GM12878 (cell line): ENCODE results near the gene FAM120B.

ENCODE experiments used
- CEBPB ChIP-seq, 2 experiments: fragments of 150-350 bp in 1 of 2; IDR thresholded peaks; 2 replicates each; pipeline ENCODE4 v1.6.1; 2012 to 2014; ENCODE audit warnings: low read depth in 2 of 2, low read length in 2 of 2, borderline replicate concordance in 1 of 2, inconsistent platforms in 1 of 2
- EP300 ChIP-seq, 2 experiments: fragments of 150-350 bp in 1 of 2; IDR thresholded peaks; 2 replicates each; pipeline ENCODE4 v1.6.1; 2011 to 2012; ENCODE audit warnings: low read depth in 2 of 2, low read length in 2 of 2, borderline replicate concordance in 1 of 2, improper control_type of control experiment in 1 of 2, inconsistent platforms in 1 of 2; ENCODE audit not compliant: control insufficient read depth in 1 of 2
- FOXK2 ChIP-seq: fragments of 450-650 bp; IDR thresholded peaks from 2 replicates; pipeline ENCODE4 v1.6.1; 2017; ENCODE audit warnings: mild to moderate bottlenecking, moderate library complexity
- MTA2 ChIP-seq: fragments of 450-650 bp; IDR thresholded peaks from 2 replicates; pipeline ENCODE4 v1.6.1; 2016; ENCODE audit warnings: low read depth, mild to moderate bottlenecking, moderate library complexity
- MXI1 ChIP-seq: fragments of 150-350 bp; IDR thresholded peaks from 2 replicates; pipeline ENCODE4 v1.6.1; 2011; ENCODE audit warnings: low read depth, mild to moderate bottlenecking, inconsistent platforms, low read length, improper control_type of control experiment
- NFIC ChIP-seq: IDR thresholded peaks from 2 replicates; pipeline ENCODE4 v1.6.1; 2012; ENCODE audit warnings: low read depth, mild to moderate bottlenecking, inconsistent platforms, low read length, moderate library complexity
- POLR2A ChIP-seq: IDR thresholded peaks from 2 replicates; pipeline ENCODE4 v1.6.1; 2011; ENCODE audit warnings: low read depth, mild to moderate bottlenecking, low read length
- TF ChIP-seq, protein P1 (sequence below), 3 experiments: IDR thresholded peaks in 2 of 3; conservative IDR thresholded peaks in 1 of 3; 2 replicates each; pipeline ENCODE4 v1.5.1; 2011; ENCODE audit warnings: low read depth in 3 of 3, low read length in 3 of 3, mild to moderate bottlenecking in 3 of 3, control low read depth in 2 of 3, moderate library complexity in 2 of 3, inconsistent platforms in 1 of 3, mixed read lengths in 1 of 3; ENCODE audit not compliant: control insufficient read depth in 2 of 3, insufficient read depth in 1 of 3; ENCODE audit errors: extremely low read depth in 1 of 3
- TF ChIP-seq, protein P2 (sequence below): fragments of 450-650 bp; IDR thresholded peaks from 2 replicates; pipeline ENCODE4 v1.6.1; 2017; ENCODE audit warnings: low read depth, mild to moderate bottlenecking, moderate library complexity
- TF ChIP-seq, protein P3 (sequence below): IDR thresholded peaks from 2 replicates; pipeline ENCODE4 v1.6.1; 2011; ENCODE audit warnings: low read depth, mild to moderate bottlenecking, low read length, moderate library complexity, borderline replicate concordance; ENCODE audit errors: extremely low read depth
- TF ChIP-seq, protein P4 (sequence below): IDR thresholded peaks from 2 replicates; pipeline ENCODE4 v1.6.1; 2012; ENCODE audit warnings: low read depth, low read length, improper control_type of control experiment
- TF ChIP-seq, protein P5 (sequence below): fragments of 450-650 bp; IDR thresholded peaks from 2 replicates; pipeline ENCODE4 v1.6.1; 2016; ENCODE audit warnings: mild to moderate bottlenecking, moderate library complexity, borderline replicate concordance
- TF ChIP-seq, protein P6 (sequence below): fragments of 450-650 bp; formaldehyde crosslinking; IDR thresholded peaks from 2 replicates; pipeline ENCODE4 v1.5.0; 2022; ENCODE audit warnings: mild to moderate bottlenecking, missing genetic modification characterization
- TF ChIP-seq, protein P7 (sequence below): IDR thresholded peaks from 2 replicates; pipeline ENCODE4 v1.6.1; 2012; ENCODE audit warnings: mild to moderate bottlenecking, low read depth, low read length

DNA sequence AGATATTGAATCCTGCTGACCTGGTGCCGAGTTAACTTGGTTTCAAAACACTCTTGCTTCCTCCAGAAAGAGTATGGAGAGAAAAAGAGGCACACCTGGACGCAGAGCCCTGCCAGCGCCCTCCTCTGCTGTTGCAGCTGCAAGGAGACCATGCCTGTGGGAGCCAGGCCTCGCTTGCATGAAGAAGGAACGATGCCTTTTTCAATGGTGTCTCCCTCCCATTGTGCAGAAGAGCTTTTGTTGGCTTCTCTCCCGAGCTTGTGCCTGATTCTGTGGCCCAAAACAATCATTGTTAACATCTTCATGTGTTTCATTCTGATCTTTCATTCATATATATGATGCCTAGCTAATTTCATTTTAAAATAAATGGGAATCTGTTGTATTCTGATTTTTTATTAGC, 98.1 kb downstream of the FAM120B start:
- TF ChIP-seq, protein P1, sequence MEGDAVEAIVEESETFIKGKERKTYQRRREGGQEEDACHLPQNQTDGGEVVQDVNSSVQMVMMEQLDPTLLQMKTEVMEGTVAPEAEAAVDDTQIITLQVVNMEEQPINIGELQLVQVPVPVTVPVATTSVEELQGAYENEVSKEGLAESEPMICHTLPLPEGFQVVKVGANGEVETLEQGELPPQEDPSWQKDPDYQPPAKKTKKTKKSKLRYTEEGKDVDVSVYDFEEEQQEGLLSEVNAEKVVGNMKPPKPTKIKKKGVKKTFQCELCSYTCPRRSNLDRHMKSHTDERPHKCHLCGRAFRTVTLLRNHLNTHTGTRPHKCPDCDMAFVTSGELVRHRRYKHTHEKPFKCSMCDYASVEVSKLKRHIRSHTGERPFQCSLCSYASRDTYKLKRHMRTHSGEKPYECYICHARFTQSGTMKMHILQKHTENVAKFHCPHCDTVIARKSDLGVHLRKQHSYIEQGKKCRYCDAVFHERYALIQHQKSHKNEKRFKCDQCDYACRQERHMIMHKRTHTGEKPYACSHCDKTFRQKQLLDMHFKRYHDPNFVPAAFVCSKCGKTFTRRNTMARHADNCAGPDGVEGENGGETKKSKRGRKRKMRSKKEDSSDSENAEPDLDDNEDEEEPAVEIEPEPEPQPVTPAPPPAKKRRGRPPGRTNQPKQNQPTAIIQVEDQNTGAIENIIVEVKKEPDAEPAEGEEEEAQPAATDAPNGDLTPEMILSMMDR (IDR thresholded peaks at IDR 0.05 in 2 of 3, conservative IDR thresholded peaks at IDR 0.05 in 1 of 3; ENCODE audit: control insufficient read depth in 2 of 3, extremely low read depth in 1 of 3, insufficient read depth in 1 of 3, low read depth in 3 of 3, low read length in 3 of 3), result no peak
- TF ChIP-seq CEBPB (IDR thresholded peaks at IDR 0.05; ENCODE audit: borderline replicate concordance in 1 of 2, low read depth in 2 of 2, low read length in 2 of 2) (no peak), MTA2 (no peak), FOXK2 (no peak), NFIC (no peak), EP300 (IDR thresholded peaks at IDR 0.05; ENCODE audit: borderline replicate concordance in 1 of 2, control insufficient read depth in 1 of 2, low read depth in 2 of 2, low read length in 2 of 2) (no peak), MXI1 (no peak), POLR2A (no peak)
- TF ChIP-seq, protein P2, sequence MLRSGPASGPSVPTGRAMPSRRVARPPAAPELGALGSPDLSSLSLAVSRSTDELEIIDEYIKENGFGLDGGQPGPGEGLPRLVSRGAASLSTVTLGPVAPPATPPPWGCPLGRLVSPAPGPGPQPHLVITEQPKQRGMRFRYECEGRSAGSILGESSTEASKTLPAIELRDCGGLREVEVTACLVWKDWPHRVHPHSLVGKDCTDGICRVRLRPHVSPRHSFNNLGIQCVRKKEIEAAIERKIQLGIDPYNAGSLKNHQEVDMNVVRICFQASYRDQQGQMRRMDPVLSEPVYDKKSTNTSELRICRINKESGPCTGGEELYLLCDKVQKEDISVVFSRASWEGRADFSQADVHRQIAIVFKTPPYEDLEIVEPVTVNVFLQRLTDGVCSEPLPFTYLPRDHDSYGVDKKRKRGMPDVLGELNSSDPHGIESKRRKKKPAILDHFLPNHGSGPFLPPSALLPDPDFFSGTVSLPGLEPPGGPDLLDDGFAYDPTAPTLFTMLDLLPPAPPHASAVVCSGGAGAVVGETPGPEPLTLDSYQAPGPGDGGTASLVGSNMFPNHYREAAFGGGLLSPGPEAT, result no peak
- TF ChIP-seq, protein P3, sequence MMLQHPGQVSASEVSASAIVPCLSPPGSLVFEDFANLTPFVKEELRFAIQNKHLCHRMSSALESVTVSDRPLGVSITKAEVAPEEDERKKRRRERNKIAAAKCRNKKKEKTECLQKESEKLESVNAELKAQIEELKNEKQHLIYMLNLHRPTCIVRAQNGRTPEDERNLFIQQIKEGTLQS, result no peak
- TF ChIP-seq, protein P4, sequence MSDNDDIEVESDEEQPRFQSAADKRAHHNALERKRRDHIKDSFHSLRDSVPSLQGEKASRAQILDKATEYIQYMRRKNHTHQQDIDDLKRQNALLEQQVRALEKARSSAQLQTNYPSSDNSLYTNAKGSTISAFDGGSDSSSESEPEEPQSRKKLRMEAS, result no peak
- TF ChIP-seq, protein P5, sequence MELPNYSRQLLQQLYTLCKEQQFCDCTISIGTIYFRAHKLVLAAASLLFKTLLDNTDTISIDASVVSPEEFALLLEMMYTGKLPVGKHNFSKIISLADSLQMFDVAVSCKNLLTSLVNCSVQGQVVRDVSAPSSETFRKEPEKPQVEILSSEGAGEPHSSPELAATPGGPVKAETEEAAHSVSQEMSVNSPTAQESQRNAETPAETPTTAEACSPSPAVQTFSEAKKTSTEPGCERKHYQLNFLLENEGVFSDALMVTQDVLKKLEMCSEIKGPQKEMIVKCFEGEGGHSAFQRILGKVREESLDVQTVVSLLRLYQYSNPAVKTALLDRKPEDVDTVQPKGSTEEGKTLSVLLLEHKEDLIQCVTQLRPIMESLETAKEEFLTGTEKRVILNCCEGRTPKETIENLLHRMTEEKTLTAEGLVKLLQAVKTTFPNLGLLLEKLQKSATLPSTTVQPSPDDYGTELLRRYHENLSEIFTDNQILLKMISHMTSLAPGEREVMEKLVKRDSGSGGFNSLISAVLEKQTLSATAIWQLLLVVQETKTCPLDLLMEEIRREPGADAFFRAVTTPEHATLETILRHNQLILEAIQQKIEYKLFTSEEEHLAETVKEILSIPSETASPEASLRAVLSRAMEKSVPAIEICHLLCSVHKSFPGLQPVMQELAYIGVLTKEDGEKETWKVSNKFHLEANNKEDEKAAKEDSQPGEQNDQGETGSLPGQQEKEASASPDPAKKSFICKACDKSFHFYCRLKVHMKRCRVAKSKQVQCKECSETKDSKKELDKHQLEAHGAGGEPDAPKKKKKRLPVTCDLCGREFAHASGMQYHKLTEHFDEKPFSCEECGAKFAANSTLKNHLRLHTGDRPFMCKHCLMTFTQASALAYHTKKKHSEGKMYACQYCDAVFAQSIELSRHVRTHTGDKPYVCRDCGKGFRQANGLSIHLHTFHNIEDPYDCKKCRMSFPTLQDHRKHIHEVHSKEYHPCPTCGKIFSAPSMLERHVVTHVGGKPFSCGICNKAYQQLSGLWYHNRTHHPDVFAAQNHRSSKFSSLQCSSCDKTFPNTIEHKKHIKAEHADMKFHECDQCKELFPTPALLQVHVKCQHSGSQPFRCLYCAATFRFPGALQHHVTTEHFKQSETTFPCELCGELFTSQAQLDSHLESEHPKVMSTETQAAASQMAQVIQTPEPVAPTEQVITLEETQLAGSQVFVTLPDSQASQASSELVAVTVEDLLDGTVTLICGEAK, result no peak
- TF ChIP-seq, protein P6, sequence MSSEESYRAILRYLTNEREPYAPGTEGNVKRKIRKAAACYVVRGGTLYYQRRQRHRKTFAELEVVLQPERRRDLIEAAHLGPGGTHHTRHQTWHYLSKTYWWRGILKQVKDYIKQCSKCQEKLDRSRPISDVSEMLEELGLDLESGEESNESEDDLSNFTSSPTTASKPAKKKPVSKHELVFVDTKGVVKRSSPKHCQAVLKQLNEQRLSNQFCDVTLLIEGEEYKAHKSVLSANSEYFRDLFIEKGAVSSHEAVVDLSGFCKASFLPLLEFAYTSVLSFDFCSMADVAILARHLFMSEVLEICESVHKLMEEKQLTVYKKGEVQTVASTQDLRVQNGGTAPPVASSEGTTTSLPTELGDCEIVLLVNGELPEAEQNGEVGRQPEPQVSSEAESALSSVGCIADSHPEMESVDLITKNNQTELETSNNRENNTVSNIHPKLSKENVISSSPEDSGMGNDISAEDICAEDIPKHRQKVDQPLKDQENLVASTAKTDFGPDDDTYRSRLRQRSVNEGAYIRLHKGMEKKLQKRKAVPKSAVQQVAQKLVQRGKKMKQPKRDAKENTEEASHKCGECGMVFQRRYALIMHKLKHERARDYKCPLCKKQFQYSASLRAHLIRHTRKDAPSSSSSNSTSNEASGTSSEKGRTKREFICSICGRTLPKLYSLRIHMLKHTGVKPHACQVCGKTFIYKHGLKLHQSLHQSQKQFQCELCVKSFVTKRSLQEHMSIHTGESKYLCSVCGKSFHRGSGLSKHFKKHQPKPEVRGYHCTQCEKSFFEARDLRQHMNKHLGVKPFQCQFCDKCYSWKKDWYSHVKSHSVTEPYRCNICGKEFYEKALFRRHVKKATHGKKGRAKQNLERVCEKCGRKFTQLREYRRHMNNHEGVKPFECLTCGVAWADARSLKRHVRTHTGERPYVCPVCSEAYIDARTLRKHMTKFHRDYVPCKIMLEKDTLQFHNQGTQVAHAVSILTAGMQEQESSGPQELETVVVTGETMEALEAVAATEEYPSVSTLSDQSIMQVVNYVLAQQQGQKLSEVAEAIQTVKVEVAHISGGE (CRISPR knock-in tag), result no peak
- TF ChIP-seq, protein P7, sequence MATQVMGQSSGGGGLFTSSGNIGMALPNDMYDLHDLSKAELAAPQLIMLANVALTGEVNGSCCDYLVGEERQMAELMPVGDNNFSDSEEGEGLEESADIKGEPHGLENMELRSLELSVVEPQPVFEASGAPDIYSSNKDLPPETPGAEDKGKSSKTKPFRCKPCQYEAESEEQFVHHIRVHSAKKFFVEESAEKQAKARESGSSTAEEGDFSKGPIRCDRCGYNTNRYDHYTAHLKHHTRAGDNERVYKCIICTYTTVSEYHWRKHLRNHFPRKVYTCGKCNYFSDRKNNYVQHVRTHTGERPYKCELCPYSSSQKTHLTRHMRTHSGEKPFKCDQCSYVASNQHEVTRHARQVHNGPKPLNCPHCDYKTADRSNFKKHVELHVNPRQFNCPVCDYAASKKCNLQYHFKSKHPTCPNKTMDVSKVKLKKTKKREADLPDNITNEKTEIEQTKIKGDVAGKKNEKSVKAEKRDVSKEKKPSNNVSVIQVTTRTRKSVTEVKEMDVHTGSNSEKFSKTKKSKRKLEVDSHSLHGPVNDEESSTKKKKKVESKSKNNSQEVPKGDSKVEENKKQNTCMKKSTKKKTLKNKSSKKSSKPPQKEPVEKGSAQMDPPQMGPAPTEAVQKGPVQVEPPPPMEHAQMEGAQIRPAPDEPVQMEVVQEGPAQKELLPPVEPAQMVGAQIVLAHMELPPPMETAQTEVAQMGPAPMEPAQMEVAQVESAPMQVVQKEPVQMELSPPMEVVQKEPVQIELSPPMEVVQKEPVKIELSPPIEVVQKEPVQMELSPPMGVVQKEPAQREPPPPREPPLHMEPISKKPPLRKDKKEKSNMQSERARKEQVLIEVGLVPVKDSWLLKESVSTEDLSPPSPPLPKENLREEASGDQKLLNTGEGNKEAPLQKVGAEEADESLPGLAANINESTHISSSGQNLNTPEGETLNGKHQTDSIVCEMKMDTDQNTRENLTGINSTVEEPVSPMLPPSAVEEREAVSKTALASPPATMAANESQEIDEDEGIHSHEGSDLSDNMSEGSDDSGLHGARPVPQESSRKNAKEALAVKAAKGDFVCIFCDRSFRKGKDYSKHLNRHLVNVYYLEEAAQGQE, result no peak
